ENCODE results near the gene ST6GALNAC5. TPM values are rescaled to one million over a fixed set of nuclear protein-coding genes. Genes with fewer than 3 reads are reported as not detected.

Gene ST6GALNAC5
- total RNA-seq, 1 donor from 2014 or later = 23.1 TPM

DNA sequence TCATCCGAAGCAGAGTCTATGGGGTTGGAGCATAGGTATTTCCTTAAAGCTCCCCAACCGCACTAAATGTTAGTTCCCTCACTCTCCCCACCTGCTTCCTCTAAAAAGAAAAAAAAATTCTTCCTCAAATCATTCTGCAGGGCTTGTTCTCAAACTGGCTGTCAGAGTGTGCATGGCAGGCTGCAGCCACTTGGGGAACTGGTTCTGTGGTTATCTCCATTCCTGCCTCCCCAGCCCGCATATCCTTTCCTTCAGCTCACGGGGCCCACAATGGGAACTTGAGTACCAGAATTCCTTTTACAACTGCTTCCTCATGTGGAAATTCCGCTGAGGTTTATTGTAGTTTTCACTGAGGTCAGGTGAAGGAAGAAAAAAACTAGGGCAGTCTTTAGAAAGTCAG lies 192.7 kb downstream of the ST6GALNAC5 start:
- ATAC-seq = peak; percentile 67
- Histone ChIP-seq H3K27me3 (no peaks in the 10 kb centered on the region), H3K9me3 (no peaks in the 10 kb centered on the region), H3K4me1 (no peaks in the 10 kb centered on the region), H3K27ac (no peak overlapping the region), H3K36me3 (no peaks in the 10 kb centered on the region), H3K4me3 (no peak overlapping the region)
- TF ChIP-seq, protein P1, sequence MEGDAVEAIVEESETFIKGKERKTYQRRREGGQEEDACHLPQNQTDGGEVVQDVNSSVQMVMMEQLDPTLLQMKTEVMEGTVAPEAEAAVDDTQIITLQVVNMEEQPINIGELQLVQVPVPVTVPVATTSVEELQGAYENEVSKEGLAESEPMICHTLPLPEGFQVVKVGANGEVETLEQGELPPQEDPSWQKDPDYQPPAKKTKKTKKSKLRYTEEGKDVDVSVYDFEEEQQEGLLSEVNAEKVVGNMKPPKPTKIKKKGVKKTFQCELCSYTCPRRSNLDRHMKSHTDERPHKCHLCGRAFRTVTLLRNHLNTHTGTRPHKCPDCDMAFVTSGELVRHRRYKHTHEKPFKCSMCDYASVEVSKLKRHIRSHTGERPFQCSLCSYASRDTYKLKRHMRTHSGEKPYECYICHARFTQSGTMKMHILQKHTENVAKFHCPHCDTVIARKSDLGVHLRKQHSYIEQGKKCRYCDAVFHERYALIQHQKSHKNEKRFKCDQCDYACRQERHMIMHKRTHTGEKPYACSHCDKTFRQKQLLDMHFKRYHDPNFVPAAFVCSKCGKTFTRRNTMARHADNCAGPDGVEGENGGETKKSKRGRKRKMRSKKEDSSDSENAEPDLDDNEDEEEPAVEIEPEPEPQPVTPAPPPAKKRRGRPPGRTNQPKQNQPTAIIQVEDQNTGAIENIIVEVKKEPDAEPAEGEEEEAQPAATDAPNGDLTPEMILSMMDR (IDR thresholded peaks at IDR 0.05) = no peak
- DNase-seq = no peak
- intact Hi-C loops (cut with DNase I) = no loop called here

DNA sequence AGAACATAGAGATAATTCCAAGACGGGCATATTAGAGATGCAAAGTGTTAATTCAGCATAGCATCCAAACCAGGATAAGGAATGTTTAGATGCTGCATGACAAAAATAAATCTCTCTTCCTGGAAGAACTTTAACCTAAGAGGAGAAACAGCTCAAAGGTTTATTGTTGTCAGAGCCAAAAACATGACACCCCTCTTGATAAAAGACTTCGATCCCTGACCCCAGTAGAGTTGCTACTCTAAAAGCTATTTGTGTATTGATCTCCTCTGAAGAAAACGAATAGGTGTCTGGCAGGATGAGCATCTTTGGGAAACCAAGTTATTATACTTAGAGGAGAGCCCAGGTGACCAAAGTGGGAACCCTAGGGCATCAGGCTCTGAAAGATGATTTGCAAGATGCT lies 193.9 kb downstream of the ST6GALNAC5 start:
- Histone ChIP-seq H3K4me3 (no peak overlapping the region), H3K9me3 (no peaks in the 10 kb centered on the region), H3K36me3 (no peaks in the 10 kb centered on the region), H3K27me3 (no peaks in the 10 kb centered on the region), H3K27ac (no peak overlapping the region), H3K4me1 (no peaks in the 10 kb centered on the region)
- no peak for ATAC-seq
- intact Hi-C loops (cut with DNase I) = no loop called here
- no peak for DNase-seq
- TF ChIP-seq, protein P1 (IDR thresholded peaks at IDR 0.05) = no peak

DNA sequence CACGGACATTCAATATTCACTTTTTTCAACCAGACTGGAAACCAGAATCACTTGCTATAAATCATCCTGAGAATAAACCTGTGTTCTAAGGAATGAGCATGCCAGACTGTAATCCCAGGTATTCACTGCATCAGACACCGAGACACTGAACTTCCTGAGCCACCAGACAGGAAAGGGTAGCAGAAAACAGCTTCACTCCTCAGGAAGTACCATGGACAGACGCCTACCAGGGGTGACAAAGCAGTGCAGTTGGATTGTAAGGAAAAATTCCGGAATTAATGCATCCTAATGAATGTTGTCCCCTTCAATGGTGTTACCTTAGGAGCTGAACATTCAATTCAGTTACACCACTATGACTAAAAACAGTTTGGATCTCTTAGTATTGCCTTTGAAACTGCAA lies 195.8 kb downstream of the ST6GALNAC5 start:
- H3K36me3 ChIP-seq = no peaks in the 10 kb centered on the region
- TF ChIP-seq, protein P1 (IDR thresholded peaks at IDR 0.05) = no peak
- H3K4me3 ChIP-seq = no peak overlapping the region
- intact Hi-C loops (cut with DNase I) = no loop called here
- H3K27me3 ChIP-seq = no peaks in the 10 kb centered on the region
- H3K4me1 ChIP-seq = no peaks in the 10 kb centered on the region
- H3K9me3 ChIP-seq = no peaks in the 10 kb centered on the region
- no peak for DNase-seq
- no peak for ATAC-seq
- no peak overlapping the region for H3K27ac ChIP-seq

DNA sequence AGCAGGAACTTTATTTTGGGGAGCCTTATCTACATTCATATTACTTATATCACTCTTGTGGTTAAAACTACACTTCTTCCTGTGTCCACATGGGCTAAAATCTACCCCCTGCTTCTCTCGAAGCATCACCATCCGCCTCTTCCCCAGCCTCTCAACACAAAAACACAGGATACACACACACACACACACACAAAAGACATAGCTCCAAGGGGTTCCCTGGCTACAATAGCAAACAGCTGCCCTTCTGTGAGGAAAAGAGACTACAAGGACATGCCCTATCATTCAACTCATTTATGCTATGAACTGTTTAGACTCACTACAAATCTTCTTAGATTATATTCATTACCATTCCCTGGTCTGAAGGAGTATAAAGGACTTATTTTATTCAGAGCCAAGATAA lies 197.0 kb downstream of the ST6GALNAC5 start:
- H3K4me1 ChIP-seq = no peaks in the 10 kb centered on the region
- no peaks in the 10 kb centered on the region for H3K9me3 ChIP-seq
- H3K4me3 ChIP-seq = no peak overlapping the region
- H3K27me3 ChIP-seq = no peaks in the 10 kb centered on the region
- no peaks in the 10 kb centered on the region for H3K36me3 ChIP-seq
- H3K27ac ChIP-seq = no peak overlapping the region
- intact Hi-C loops (cut with DNase I) = no loop called here
- TF ChIP-seq, protein P1 (IDR thresholded peaks at IDR 0.05) = no peak
- DNase-seq = no peak
- ATAC-seq = no peak

DNA sequence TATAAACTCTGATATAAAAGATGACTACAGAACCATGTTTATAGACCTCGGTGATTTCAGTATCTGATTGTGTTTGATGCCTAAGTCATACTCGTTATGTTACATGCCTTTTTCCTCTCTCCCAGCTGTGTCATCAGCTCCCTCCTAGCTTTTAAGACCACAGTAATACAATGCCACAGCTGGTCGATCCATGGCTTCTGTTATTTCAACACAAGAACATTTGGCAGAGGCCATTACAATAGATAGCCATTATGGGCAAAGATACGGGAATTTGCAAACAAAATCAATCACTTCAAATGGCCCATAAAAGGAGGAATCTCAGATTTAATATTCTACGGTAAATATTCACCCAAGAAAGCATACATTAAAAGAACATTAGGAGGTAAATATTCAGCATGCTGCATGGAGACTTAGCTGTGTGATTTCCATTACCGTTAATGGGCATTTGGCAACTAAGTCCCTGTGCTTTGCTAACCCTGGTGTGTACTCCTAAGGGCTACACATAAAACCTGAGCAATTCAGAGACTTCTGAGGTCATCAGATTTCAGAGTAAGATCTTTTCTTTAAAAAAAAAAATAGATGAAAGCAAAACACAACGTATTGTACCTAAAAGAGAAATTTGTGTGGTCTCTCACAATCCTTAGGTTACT lies 198.5 kb downstream of the ST6GALNAC5 start:
- intact Hi-C loops (cut with DNase I) = no loop called here
- TF ChIP-seq, protein P1 (IDR thresholded peaks at IDR 0.05) = no peak
- no peak overlapping the region for H3K4me3 ChIP-seq
- no peaks in the 10 kb centered on the region for H3K4me1 ChIP-seq
- ATAC-seq = no peak
- no peak for DNase-seq
- no peaks in the 10 kb centered on the region for H3K27me3 ChIP-seq
- H3K27ac ChIP-seq = no peak overlapping the region
- H3K36me3 ChIP-seq = no peaks in the 10 kb centered on the region
- no peaks in the 10 kb centered on the region for H3K9me3 ChIP-seq

DNA sequence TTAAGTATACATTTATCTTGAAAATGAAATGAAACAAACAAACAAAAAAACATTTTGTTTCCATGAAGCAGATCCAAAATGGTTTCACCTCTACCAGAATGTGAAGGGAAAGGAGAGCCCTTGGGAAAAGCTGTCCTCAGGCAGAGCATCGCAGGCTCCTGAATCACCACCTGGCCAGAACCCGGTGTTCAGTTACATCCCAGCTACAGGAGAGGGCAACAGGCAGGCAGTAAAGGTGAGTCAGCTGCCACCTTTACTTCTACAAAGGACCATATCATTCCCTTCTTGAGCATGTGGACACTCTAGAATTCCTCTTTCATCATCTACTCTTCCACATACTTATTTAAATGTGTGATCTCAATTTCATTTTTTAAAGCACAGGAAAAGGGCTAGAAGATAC lies 200.7 kb downstream of the ST6GALNAC5 start:
- no peaks in the 10 kb centered on the region for H3K4me1 ChIP-seq
- H3K27ac ChIP-seq = no peak overlapping the region
- no peaks in the 10 kb centered on the region for H3K9me3 ChIP-seq
- intact Hi-C loops (cut with DNase I) = no loop called here
- no peaks in the 10 kb centered on the region for H3K27me3 ChIP-seq
- DNase-seq (no peak), ATAC-seq (no peak)
- no peak overlapping the region for H3K4me3 ChIP-seq
- no peaks in the 10 kb centered on the region for H3K36me3 ChIP-seq
- TF ChIP-seq, protein P1 (IDR thresholded peaks at IDR 0.05) = no peak
